Ramos (cell line): Measurements from ENCODE around the gene GRAMD1B.

Experiments
- in situ Hi-C: fragments of 300-500 bp; cut with MboI; formaldehyde crosslinking; loops from one replicate; pipeline ENCODE4 v1.14.3; 2022; ENCODE audit warnings: low sequenced_read_pairs; ENCODE audit not compliant: unreplicated experiment

GRAMD1B gene

GRCh38 chr11:123580557-123581275 is 150.6 kb downstream of the GRAMD1B start:
- in situ Hi-C loops: no loop called here

DNA sequence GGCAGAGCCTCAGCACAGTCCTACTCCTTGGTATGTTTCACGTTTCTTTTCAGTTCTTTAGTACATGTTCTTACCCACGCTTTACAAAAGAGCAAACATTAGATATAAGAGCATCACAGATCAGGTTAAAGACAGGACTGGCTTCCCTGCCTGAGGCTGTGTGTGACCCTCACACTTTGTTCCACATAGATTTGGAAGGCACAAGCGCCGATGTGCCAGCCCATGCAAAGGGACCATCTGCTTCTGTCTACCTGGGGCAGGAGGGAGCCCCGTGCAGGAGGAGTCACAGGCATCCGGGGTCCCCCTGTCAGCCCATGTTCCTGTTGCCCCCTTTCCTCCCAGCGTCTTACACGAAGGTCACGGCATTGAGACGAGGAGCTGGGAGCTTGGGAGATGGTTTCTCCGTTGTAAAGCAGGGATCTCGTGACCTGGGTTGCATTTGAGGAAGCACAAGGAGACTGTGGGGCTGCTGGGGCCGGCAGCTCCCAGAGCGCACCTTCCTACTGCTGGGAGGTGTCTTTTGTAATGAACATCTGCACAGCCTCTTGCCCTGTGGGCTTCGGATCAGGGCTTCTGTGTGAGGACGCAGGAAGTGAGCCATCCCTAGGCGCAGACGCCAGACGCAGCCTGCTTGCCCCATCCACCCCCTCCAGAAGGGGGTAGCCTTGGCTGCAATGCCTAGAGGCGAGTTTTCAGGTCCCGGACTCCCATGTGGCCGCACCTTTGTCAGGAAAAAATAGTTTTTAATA is 151.8 kb downstream of the GRAMD1B start:
- in situ Hi-C loops: no loop called here

- in situ Hi-C loops: no loop called here
These were observed 153.0 kb downstream of the GRAMD1B start for GRCh38 chr11:123582992-123583504.

GRCh38 chr11:123584186-123584585 is 154.1 kb downstream of the GRAMD1B start:
- in situ Hi-C loops: no loop called here

- in situ Hi-C loops: no loop called here
These were observed 154.7 kb downstream of the GRAMD1B start for GRCh38 chr11:123584737-123585136.

DNA sequence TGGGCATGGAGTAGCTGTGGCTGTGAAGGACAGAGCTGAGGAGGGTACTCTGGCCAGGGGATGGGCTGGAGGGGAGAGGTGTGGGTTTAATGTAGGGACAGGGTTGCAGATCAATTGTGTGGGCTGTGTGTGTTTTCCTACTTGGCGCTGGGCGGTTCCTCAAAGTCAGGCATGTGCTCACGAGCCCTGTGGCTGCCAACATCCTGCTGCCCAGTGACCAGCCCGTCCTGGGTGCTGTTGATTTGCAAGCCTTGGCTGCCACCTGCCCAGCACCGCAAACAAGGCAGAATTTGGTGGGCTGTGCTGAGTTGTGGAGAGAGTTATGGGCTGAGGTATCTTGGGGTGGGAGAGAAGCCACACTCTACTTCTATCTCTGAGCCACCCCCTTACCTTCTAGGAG is 155.1 kb downstream of the GRAMD1B start:
- in situ Hi-C loops: no loop called here

DNA sequence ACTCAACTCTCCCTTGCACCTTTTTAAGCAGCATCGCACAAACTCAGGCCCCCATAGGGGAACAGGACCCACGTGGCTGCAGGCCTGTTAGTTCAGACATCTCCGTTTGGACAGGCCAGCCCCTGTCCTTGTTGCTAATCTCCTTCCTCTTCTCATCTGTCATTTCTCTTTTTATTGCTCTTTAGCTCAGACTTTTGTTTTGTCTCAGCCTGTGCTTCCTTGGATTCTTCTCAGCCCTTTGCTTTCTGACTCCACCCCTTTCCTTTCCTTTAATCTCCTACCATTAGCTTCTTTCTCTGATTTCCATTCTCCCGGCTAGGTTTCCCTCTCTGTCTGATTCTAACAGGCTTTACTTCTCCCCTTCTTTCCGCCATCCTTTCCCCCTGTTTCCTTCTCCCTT is 155.6 kb downstream of the GRAMD1B start:
- in situ Hi-C loops: no loop called here

DNA sequence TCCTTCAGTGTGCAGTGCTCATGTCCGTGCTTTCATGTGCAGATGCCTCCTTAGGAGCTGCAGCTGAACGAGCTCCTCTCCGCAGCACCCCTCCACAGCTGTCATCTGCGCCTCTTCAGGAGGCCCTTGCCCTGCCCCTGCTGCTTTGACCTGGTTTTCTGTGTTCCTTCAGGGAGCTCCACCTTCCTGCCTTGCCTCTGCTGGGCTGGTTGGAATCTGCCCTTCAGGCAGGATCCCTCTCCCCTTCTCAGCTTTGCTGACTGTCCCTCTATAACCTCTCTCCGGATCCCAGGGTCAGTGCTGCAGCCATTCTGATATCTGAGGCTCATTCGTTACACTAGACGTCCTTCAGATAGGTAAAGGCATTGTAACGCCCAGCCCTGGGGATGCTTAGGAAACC is 156.5 kb downstream of the GRAMD1B start:
- in situ Hi-C loops: no loop called here

DNA sequence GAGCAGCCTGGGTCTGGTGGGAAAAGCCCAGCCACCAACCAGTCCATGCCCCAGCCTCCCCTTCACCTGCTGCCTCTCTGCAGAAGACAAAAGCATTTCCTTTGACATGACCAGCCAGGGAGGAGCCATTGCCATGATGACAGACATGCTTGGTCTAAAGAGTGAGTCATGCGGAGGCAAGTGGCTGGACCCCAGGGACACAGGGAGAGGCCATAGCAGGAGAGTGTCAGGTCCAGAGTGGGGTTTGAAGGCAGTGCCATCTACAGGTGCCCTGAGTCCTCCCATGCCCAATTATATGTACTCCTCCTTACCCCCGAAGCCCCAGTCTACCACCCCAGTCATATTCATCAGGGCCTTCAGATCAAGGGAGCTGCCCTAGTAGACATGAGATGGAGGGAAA is 157.0 kb downstream of the GRAMD1B start:
- in situ Hi-C loops: no loop called here

- in situ Hi-C loops: no loop called here
These were observed 157.5 kb downstream of the GRAMD1B start for GRCh38 chr11:123587559-123587958.

DNA sequence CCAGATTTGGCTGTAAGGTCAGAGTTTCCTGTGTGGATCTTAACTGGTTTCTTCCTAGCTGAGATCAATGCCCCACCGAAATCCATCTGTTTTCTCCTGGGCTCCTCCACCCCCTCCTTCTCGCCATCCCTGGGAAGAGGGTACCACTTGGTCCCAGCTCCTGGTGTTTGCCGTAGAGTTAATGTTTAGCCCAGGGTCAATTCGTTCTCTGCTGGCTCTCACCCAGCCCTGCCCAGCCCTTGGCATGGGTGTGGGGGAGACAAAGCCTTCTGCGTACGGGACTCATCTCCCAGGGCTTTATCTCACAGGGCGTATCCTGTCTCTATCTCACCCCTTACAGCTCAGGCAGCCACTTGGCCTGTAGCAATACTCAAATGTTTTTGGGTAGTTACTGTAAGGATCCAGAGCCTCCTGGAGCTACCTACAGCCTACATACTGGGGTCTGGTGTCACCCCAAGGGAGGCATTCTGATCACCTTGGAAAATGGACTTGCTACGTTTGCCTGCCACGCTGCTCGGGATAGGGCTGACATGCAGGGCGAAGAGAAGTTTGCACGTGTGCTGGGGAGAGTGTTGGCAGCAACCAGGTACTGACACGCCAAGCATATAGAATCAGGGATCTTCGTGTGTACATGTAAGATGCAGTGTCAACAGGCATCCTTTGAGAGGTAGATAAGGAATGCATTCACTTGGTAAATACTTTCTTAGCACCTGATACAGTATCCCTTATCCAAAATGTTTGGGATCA is 158.2 kb downstream of the GRAMD1B start:
- in situ Hi-C loops: no loop called here

GRCh38 chr11:123588864-123589262 is 158.8 kb downstream of the GRAMD1B start:
- in situ Hi-C loops: no loop called here

- in situ Hi-C loops: no loop called here
These were observed 160.3 kb downstream of the GRAMD1B start for GRCh38 chr11:123590296-123590912.

GRCh38 chr11:123593570-123593969 is 163.5 kb downstream of the GRAMD1B start:
- in situ Hi-C loops: no loop called here

DNA sequence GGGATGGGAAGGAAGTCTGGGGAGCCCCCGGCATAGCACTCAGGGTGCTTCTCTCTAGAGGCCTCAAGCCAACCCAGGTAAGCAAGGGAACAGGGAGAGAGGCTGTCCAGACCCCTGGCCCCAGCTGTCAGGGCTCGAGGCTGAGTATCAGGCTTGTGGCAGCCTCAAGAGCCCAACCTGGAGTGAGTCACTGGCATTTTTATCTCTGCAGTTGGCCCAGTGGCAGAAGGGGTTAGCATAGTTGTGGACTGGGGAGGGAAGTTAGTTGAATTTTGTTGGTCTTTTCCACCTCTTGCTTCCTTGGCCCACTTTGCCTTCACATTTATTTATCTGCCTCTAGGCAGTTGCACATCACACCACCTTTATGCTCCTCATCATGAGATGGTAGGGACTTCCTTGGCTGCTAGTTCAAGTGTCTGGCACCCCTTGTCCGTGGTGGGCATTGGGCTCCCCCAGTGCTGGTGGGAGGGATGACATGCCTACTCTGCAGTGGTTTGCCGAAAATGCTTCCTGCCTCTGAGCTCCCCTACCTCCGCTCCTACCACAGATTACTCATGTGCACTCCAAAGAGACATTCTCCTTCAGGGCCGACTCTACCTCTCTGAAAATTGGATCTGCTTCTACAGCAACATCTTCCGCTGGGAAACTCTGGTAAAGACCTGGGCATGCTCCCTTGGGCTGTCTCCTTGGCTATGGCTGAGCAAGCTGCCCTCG is 164.3 kb downstream of the GRAMD1B start:
- in situ Hi-C loops: no loop called here

GRCh38 chr11:123594921-123595320 is 164.9 kb downstream of the GRAMD1B start:
- in situ Hi-C loops: no loop called here

GRCh38 chr11:123597859-123598258 is 167.8 kb downstream of the GRAMD1B start:
- in situ Hi-C loops: no loop called here

GRCh38 chr11:123601136-123601535 is 171.1 kb downstream of the GRAMD1B start:
- in situ Hi-C loops: no loop called here

GRCh38 chr11:123601743-123602142 is 171.7 kb downstream of the GRAMD1B start:
- in situ Hi-C loops: no loop called here

DNA sequence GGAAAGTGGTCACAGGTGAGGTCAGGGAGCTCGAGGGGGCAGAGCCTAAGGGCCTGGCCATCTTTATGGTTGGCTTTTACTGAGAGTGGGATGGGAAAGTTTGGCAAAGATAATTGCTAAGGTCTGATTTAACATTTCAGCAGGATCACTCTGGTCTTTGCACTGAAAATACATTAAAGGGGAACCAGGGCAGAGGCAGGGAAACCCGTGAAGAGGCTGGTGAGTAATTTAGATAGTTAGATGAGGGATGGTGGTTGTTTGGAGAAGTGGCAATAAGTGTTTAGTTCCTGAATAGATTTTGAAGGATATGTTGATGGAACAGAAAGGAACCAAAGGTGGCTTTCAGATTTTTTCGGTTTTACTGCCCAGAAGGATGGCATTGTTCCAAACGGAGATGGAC is 173.6 kb downstream of the GRAMD1B start:
- in situ Hi-C loops: no loop called here
